ENCODE data around the gene MYH15.

MYH15 gene

GRCh38 chr3:108477511-108478147 lies 32.8 kb downstream of the MYH15 start:
- no peak overlapping the region for H3K27ac ChIP-seq (ENCODE audit: low read depth in 2 of 2, low read length in 2 of 2)
- no peaks in the 10 kb centered on the region for H3K9me3 ChIP-seq (ENCODE audit: control insufficient read depth in 2 of 2, low read length in 2 of 2)
- H3K9ac ChIP-seq (ENCODE audit: low read depth in 1 of 2, low read length in 2 of 2): no peak overlapping the region
- no peaks in the 10 kb centered on the region for H3K27me3 ChIP-seq (ENCODE audit: control insufficient read depth in 2 of 2, insufficient read depth in 2 of 2, low read length in 2 of 2)
- no peaks in the 10 kb centered on the region for H3K4me1 ChIP-seq (ENCODE audit: control insufficient read depth in 2 of 2, insufficient read depth in 2 of 2, low read length in 2 of 2)
- no peak overlapping the region for H3K4me3 ChIP-seq (ENCODE audit: low read length in 2 of 2)
- no peaks in the 10 kb centered on the region for H3K36me3 ChIP-seq (ENCODE audit: control insufficient read depth in 2 of 2, insufficient read depth in 2 of 2, low read length in 2 of 2)

GRCh38 chr3:108475220-108475782 lies 35.1 kb downstream of the MYH15 start:
- Histone ChIP-seq H3K4me3 (ENCODE audit: low read length in 2 of 2) (no peak overlapping the region), H3K9me3 (ENCODE audit: control insufficient read depth in 2 of 2, low read length in 2 of 2) (no peaks in the 10 kb centered on the region), H3K36me3 (ENCODE audit: control insufficient read depth in 2 of 2, insufficient read depth in 2 of 2, low read length in 2 of 2) (no peaks in the 10 kb centered on the region), H3K27me3 (ENCODE audit: control insufficient read depth in 2 of 2, insufficient read depth in 2 of 2, low read length in 2 of 2) (no peaks in the 10 kb centered on the region), H3K9ac (ENCODE audit: low read depth in 1 of 2, low read length in 2 of 2) (no peak overlapping the region), H3K27ac (ENCODE audit: low read depth in 2 of 2, low read length in 2 of 2) (no peak overlapping the region), H3K4me1 (ENCODE audit: control insufficient read depth in 2 of 2, insufficient read depth in 2 of 2, low read length in 2 of 2) (no peaks in the 10 kb centered on the region)

GRCh38 chr3:108474581-108474980 lies 35.8 kb downstream of the MYH15 start:
- no peak overlapping the region for H3K9ac ChIP-seq (ENCODE audit: low read depth in 1 of 2, low read length in 2 of 2)

GRCh38 chr3:108473711-108474110 lies 36.7 kb downstream of the MYH15 start:
- H3K27ac ChIP-seq (ENCODE audit: low read depth in 2 of 2, low read length in 2 of 2): no peak overlapping the region
- no peaks in the 10 kb centered on the region for H3K9me3 ChIP-seq (ENCODE audit: control insufficient read depth in 2 of 2, low read length in 2 of 2)
- no peaks in the 10 kb centered on the region for H3K4me1 ChIP-seq (ENCODE audit: control insufficient read depth in 2 of 2, insufficient read depth in 2 of 2, low read length in 2 of 2)
- no peak overlapping the region for H3K4me3 ChIP-seq (ENCODE audit: low read length in 2 of 2)
- no peaks in the 10 kb centered on the region for H3K36me3 ChIP-seq (ENCODE audit: control insufficient read depth in 2 of 2, insufficient read depth in 2 of 2, low read length in 2 of 2)
- no peak overlapping the region for H3K9ac ChIP-seq (ENCODE audit: low read depth in 1 of 2, low read length in 2 of 2)
- H3K27me3 ChIP-seq (ENCODE audit: control insufficient read depth in 2 of 2, insufficient read depth in 2 of 2, low read length in 2 of 2): no peaks in the 10 kb centered on the region

More at GRCh38 chr3:108474581-108474980, 35.8 kb downstream of the MYH15 start:
- no peak overlapping the region for H3K4me3 ChIP-seq (ENCODE audit: low read length in 2 of 2)
- no peaks in the 10 kb centered on the region for H3K9me3 ChIP-seq (ENCODE audit: control insufficient read depth in 2 of 2, low read length in 2 of 2)
- H3K4me1 ChIP-seq (ENCODE audit: control insufficient read depth in 2 of 2, insufficient read depth in 2 of 2, low read length in 2 of 2): no peaks in the 10 kb centered on the region
- no peak overlapping the region for H3K27ac ChIP-seq (ENCODE audit: low read depth in 2 of 2, low read length in 2 of 2)
- no peaks in the 10 kb centered on the region for H3K27me3 ChIP-seq (ENCODE audit: control insufficient read depth in 2 of 2, insufficient read depth in 2 of 2, low read length in 2 of 2)
- no peaks in the 10 kb centered on the region for H3K36me3 ChIP-seq (ENCODE audit: control insufficient read depth in 2 of 2, insufficient read depth in 2 of 2, low read length in 2 of 2)

GRCh38 chr3:108472001-108472591 lies 38.3 kb downstream of the MYH15 start:
- Histone ChIP-seq H3K36me3 (ENCODE audit: control insufficient read depth in 2 of 2, insufficient read depth in 2 of 2, low read length in 2 of 2) (no peaks in the 10 kb centered on the region), H3K27ac (ENCODE audit: low read depth in 2 of 2, low read length in 2 of 2) (no peak overlapping the region), H3K9ac (ENCODE audit: low read depth in 1 of 2, low read length in 2 of 2) (no peak overlapping the region), H3K9me3 (ENCODE audit: control insufficient read depth in 2 of 2, low read length in 2 of 2) (no peaks in the 10 kb centered on the region), H3K4me1 (ENCODE audit: control insufficient read depth in 2 of 2, insufficient read depth in 2 of 2, low read length in 2 of 2) (no peaks in the 10 kb centered on the region), H3K4me3 (ENCODE audit: low read length in 2 of 2) (no peak overlapping the region), H3K27me3 (ENCODE audit: control insufficient read depth in 2 of 2, insufficient read depth in 2 of 2, low read length in 2 of 2) (no peaks in the 10 kb centered on the region)

- H3K27me3 ChIP-seq (ENCODE audit: control insufficient read depth in 2 of 2, insufficient read depth in 2 of 2, low read length in 2 of 2): no peaks in the 10 kb centered on the region
- no peaks in the 10 kb centered on the region for H3K9me3 ChIP-seq (ENCODE audit: control insufficient read depth in 2 of 2, low read length in 2 of 2)
- no peaks in the 10 kb centered on the region for H3K4me1 ChIP-seq (ENCODE audit: control insufficient read depth in 2 of 2, insufficient read depth in 2 of 2, low read length in 2 of 2)
- no peak overlapping the region for H3K9ac ChIP-seq (ENCODE audit: low read depth in 1 of 2, low read length in 2 of 2)
- H3K27ac ChIP-seq (ENCODE audit: low read depth in 2 of 2, low read length in 2 of 2): no peak overlapping the region
- no peaks in the 10 kb centered on the region for H3K36me3 ChIP-seq (ENCODE audit: control insufficient read depth in 2 of 2, insufficient read depth in 2 of 2, low read length in 2 of 2)
- H3K4me3 ChIP-seq (ENCODE audit: low read length in 2 of 2): no peak overlapping the region
Measured at GRCh38 chr3:108471426-108471825, 39.0 kb downstream of the MYH15 start.

- no peaks in the 10 kb centered on the region for H3K9me3 ChIP-seq (ENCODE audit: control insufficient read depth in 2 of 2, low read length in 2 of 2)
Measured at GRCh38 chr3:108469126-108469525, 41.3 kb downstream of the MYH15 start.

GRCh38 chr3:108468577-108468976 lies 41.8 kb downstream of the MYH15 start:
- H3K27me3 ChIP-seq (ENCODE audit: control insufficient read depth in 2 of 2, insufficient read depth in 2 of 2, low read length in 2 of 2): no peaks in the 10 kb centered on the region
- no peak overlapping the region for H3K27ac ChIP-seq (ENCODE audit: low read depth in 2 of 2, low read length in 2 of 2)
- H3K9ac ChIP-seq (ENCODE audit: low read depth in 1 of 2, low read length in 2 of 2): no peak overlapping the region
- no peaks in the 10 kb centered on the region for H3K4me1 ChIP-seq (ENCODE audit: control insufficient read depth in 2 of 2, insufficient read depth in 2 of 2, low read length in 2 of 2)
- H3K9me3 ChIP-seq (ENCODE audit: control insufficient read depth in 2 of 2, low read length in 2 of 2): no peaks in the 10 kb centered on the region
- H3K4me3 ChIP-seq (ENCODE audit: low read length in 2 of 2): no peak overlapping the region
- no peaks in the 10 kb centered on the region for H3K36me3 ChIP-seq (ENCODE audit: control insufficient read depth in 2 of 2, insufficient read depth in 2 of 2, low read length in 2 of 2)

More at GRCh38 chr3:108469126-108469525, 41.3 kb downstream of the MYH15 start:
- Histone ChIP-seq H3K36me3 (ENCODE audit: control insufficient read depth in 2 of 2, insufficient read depth in 2 of 2, low read length in 2 of 2) (no peaks in the 10 kb centered on the region), H3K4me3 (ENCODE audit: low read length in 2 of 2) (no peak overlapping the region), H3K9ac (ENCODE audit: low read depth in 1 of 2, low read length in 2 of 2) (no peak overlapping the region), H3K27me3 (ENCODE audit: control insufficient read depth in 2 of 2, insufficient read depth in 2 of 2, low read length in 2 of 2) (no peaks in the 10 kb centered on the region), H3K4me1 (ENCODE audit: control insufficient read depth in 2 of 2, insufficient read depth in 2 of 2, low read length in 2 of 2) (no peaks in the 10 kb centered on the region), H3K27ac (ENCODE audit: low read depth in 2 of 2, low read length in 2 of 2) (no peak overlapping the region)

- H3K4me3 ChIP-seq (ENCODE audit: low read length in 2 of 2): no peak overlapping the region
- no peak overlapping the region for H3K27ac ChIP-seq (ENCODE audit: low read depth in 2 of 2, low read length in 2 of 2)
Measured at GRCh38 chr3:108462899-108463298, 47.5 kb downstream of the MYH15 start.

GRCh38 chr3:108461661-108462111 lies 48.7 kb downstream of the MYH15 start:
- H3K4me3 ChIP-seq (ENCODE audit: low read length in 2 of 2): no peak overlapping the region
- H3K27me3 ChIP-seq (ENCODE audit: control insufficient read depth in 2 of 2, insufficient read depth in 2 of 2, low read length in 2 of 2): no peaks in the 10 kb centered on the region
- H3K27ac ChIP-seq (ENCODE audit: low read depth in 2 of 2, low read length in 2 of 2): no peak overlapping the region
- H3K36me3 ChIP-seq (ENCODE audit: control insufficient read depth in 2 of 2, insufficient read depth in 2 of 2, low read length in 2 of 2): no peaks in the 10 kb centered on the region
- no peaks in the 10 kb centered on the region for H3K4me1 ChIP-seq (ENCODE audit: control insufficient read depth in 2 of 2, insufficient read depth in 2 of 2, low read length in 2 of 2)
- no peaks in the 10 kb centered on the region for H3K9me3 ChIP-seq (ENCODE audit: control insufficient read depth in 2 of 2, low read length in 2 of 2)
- no peak overlapping the region for H3K9ac ChIP-seq (ENCODE audit: low read depth in 1 of 2, low read length in 2 of 2)

More at GRCh38 chr3:108462899-108463298, 47.5 kb downstream of the MYH15 start:
- Histone ChIP-seq H3K27me3 (ENCODE audit: control insufficient read depth in 2 of 2, insufficient read depth in 2 of 2, low read length in 2 of 2) (no peaks in the 10 kb centered on the region), H3K36me3 (ENCODE audit: control insufficient read depth in 2 of 2, insufficient read depth in 2 of 2, low read length in 2 of 2) (no peaks in the 10 kb centered on the region), H3K9me3 (ENCODE audit: control insufficient read depth in 2 of 2, low read length in 2 of 2) (no peaks in the 10 kb centered on the region), H3K4me1 (ENCODE audit: control insufficient read depth in 2 of 2, insufficient read depth in 2 of 2, low read length in 2 of 2) (no peaks in the 10 kb centered on the region), H3K9ac (ENCODE audit: low read depth in 1 of 2, low read length in 2 of 2) (no peak overlapping the region)

All from mucosa of rectum (tissue), 2 donors.